ENCODE results near the gene PTPRE.
A peak's percentile ranks its signal among the peaks of the same experiment; 100 is the strongest.

Gene PTPRE, protein sequence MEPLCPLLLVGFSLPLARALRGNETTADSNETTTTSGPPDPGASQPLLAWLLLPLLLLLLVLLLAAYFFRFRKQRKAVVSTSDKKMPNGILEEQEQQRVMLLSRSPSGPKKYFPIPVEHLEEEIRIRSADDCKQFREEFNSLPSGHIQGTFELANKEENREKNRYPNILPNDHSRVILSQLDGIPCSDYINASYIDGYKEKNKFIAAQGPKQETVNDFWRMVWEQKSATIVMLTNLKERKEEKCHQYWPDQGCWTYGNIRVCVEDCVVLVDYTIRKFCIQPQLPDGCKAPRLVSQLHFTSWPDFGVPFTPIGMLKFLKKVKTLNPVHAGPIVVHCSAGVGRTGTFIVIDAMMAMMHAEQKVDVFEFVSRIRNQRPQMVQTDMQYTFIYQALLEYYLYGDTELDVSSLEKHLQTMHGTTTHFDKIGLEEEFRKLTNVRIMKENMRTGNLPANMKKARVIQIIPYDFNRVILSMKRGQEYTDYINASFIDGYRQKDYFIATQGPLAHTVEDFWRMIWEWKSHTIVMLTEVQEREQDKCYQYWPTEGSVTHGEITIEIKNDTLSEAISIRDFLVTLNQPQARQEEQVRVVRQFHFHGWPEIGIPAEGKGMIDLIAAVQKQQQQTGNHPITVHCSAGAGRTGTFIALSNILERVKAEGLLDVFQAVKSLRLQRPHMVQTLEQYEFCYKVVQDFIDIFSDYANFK

DNA sequence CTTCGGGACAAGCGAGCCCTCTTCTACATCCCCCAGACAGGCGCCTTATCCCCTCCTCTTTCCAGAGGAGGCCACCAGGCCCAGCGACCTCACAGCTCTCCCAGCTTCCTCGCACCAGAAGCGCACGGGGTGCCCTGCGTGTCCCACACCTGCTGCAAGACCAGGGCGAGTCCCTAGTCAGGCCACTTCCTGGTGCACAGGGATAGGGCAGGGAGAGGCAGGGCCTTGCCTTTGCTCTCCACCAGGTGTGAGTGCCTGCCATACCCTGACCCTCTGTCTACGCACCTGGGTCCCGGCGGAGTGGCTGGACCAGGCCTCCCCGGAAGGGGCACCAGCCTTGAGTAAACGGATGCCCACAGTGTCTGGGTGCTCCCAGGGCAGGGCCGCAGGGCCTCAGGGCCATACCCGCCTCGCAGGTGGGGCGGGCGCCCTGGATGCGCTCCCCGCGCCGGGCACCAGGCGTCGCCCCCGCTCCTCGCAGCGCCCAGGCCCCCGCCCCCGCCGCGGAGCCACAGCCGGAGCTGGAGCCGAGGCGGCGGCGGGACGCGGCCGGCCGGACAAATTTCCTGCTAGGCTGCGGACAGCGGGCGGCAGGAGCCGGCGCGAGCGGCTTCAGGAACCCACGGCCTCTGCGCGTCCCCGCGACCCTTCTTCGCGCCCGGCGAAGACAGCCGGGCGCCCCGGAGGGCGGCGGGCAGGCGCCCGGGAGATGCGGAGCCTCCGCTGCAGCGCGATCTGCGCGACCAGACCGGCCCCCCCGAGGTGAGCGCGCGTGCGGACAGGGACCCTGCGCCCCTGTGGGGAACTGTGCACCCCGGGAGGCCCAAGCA, at the start of gene PTPRE:
TSS of gene PTPRE (plus strand) at position 556 of the 830 bp plus-strand sequence. CDS start 133,779 bp downstream, outside the sequence.
- peak; percentile 93 for DNase-seq

DNA sequence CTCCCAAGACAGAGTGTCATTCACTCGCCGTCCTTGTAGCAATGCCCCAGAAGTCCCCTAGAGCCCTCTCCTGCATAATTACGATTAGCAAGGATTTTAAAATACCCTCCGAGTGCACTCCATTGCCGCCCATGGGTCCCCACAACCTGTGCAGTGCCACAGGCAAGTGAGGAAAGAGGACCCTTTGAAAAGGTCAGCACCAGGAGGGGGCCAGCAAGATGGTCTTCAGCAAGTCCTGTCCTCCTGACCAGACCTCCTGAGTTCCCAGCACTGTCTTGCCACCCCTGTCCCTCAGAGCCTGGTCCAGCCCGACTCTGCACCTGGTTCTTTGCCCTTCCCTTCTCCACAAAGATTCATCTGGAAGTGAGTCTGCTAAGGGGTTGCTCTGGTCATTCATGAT, 46.3 kb upstream of the PTPRE start:
- DNase-seq: no peak

DNA sequence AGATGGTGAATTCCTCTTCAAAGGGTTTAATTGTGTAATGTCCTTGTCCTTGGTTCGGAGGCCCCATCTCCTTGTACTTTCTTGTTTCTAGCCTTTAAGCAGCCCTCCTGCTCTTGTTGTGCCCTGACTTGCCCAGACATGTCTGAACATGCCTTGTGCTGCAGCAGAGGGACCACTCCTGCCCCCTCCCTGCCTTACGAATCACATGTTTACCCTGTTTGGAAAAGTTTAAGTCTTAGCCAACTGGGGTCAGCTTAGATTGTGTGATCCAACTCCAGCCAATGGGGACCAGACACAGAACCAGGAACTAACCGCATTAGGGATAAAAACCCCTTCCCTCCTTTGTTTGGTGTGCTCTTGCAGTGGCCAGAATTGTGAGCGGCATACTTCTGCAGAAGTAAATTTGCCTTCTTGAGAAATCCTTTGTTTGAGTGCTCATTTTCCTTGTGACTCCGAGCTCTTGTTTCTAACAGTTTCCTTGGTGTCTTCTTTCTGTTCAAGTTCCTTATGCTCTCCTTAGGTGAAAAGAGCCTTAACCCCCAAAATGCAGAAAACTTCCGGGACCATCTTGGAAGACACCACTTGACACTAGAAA, 43.6 kb upstream of the PTPRE start:
- no peak for DNase-seq

DNA sequence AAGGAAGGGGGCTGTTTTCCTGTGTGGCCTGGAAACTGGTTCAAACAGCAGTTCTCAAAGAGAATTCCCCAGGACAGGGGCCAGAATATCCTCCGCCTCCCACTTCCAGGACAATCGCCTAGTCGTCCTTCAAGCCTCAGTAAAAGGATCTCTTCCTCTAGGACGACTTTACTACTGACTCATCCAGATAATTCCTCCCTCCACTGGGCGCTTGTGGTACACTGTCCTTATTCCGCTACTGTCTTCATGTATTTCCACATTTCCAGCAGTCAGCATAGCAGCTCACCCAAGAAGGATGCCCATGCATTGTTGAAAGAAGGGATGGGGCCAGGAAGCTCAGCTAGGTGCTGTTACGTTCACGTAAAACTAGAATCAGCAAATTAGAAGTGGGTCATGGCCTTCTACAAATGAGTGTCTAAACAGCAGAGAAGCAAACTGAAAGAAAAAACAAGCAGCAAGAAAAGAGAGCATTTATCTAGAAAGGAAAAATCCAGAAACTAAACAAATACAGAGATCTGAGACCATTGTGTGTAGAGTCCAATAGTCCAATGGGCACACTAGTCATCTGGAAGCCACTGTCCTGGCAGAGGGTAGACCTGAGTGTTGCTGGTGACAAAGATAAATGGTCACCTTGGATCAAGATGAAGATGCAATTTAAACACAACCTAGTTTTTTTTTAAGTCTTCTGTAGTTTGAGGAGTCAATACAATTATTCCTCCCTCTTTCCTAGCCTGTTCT, 40.5 kb upstream of the PTPRE start:
- DNase-seq: no peak

DNA sequence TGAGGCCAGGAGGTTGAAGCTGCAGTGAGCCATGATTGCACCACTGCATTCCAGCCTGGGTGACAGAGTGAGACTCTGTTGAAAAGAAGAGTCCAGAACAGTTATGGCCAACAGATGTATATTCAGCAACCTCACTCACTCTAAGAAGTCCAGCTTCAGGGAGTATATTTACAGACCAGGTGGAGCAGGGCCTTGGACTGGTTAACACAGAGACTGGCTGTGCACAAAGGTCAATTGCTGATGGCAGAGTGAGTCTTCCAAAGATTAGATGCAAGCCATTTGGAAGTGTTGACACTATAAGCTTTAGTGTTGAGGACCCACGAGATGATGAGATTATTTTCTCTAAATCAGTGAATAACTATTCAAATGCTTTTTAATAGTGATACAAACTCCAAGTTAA, 39.1 kb upstream of the PTPRE start:
- DNase-seq: no peak

DNA sequence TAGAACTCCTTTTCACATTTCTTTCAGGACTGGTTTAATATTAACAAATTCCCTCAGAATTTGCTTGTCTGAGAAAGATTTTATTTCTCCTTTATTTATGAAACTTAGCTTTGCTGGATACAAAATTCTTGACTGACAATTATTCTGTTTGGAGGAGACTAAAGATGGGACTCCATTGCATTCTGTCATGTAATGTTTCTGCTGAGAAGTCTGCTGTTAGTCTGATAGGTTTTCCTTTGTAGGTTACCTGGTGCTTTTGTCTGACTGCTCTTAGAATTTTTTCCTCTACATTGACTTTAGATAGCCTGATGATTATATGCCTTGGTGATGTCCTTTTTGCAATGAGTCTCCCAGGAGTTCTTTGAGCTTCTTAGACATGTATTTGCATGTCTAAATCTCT, 37.6 kb upstream of the PTPRE start:
- no peak for DNase-seq

DNA sequence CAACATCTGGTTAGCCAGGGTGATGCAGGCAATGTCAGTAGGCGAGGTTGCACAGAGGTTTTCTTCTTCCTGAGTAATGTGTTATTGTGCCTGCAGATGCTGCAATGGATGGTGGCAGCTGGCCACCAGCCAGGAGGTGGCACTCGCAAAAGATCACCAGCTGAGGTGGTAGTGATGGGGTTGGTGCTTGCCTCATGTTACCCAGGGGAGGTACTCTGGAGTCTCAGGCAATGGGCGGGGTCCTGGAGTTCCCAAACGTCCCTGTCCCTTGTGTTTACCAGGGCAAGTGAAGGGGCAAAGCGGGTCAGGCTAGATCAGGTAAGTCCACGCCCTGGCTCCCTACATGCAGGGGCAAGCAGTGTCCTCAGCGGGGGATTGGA, 35.3 kb upstream of the PTPRE start:
- DNase-seq: no peak

DNA sequence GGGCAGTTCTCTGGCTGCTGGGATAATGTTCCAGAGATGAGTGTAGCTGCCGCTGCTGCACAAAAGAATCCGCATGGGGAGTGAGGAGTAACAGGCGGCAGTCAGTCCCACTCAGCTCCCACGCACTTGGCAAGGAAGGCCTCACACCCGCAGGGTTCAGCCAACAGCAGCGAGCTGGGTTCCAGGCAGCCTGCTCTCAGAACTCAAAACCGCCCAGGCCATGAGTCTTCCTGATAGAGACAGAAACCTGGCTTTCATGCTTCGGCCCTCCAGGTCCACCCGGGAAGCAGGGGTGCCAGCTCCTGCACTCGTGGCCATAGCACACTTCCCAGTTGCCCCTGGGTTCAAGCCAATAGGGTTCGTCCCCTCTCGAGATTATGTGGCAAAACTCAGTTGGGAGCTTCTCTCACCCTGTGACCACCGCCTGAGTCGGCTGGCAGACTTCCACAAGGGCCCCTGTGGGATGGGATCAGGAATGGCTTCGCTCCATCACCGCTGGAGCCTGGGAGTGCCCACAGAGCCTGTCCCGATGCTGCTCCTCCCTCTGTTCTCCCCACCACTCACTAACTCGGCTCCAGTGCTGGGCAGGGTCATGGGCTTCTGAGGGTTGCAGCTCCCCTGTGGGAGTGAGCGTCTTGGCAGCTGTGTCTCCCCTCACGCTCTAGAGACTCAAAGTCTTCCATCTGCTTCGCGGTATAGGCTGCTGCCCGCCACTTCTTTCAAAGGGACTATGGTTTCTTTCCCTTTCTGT, 34.7 kb upstream of the PTPRE start:
- DNase-seq: no peak

DNA sequence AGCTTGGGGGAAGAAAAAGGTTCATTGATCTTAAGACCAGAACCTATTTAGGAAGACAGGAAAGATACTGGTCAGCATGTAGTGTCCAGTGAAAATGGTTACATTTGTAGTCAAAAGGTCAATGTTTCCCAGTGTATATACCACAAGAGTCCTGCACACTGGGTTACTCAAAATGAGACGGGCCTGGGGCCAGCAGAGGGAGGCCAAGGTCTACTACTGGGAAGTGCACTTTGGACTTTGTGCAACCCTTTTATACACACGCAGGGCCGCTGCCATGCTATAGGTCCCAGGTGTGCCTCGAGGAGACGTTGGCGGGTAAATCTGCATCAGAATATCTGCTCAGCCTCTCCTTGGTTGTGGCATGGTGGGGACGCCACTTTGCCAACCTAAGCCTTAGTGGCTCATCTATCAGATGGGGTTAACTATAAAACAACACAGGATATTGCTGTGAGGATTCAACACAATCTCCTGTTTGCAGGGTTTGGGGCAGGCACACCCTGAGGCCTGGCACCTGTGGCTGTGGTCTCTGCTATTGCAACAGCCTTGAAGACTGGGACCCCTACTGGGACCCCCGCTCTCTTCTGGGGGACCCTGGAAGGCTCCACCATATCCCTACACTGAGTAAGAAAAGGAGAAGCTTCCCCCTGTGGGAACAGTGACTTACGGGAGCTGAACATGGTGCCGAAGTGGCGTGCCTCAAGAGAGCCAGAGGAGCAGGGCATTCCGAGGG, 33.9 kb upstream of the PTPRE start:
- DNase-seq: no peak

DNA sequence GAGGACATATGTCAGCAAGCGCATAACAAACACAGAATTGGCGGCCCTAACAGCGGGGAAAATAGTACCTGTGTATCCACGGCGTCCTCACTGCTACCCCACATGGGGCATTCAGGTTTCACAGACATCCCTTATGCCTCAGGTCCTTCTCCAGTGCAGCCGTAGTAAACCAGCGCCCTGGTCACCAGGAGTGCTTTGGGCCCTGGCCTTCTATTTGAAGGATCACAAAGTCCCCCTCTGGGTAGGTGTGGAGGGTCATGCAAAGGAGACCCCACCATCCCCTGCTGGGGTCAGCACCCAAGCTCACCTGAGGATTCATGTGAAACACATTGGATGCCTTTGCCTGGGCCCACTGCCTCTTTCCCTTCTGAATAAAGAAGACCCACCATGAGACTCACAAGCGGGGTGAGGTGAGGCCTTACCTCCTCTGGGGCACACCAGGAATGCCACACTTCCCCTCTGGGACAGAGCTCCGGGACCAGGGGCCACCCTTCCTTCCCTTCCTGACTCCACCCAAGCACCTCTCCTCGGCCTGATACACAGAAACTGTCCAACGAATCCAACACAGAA, 32.9 kb upstream of the PTPRE start:
- DNase-seq: no peak

DNA sequence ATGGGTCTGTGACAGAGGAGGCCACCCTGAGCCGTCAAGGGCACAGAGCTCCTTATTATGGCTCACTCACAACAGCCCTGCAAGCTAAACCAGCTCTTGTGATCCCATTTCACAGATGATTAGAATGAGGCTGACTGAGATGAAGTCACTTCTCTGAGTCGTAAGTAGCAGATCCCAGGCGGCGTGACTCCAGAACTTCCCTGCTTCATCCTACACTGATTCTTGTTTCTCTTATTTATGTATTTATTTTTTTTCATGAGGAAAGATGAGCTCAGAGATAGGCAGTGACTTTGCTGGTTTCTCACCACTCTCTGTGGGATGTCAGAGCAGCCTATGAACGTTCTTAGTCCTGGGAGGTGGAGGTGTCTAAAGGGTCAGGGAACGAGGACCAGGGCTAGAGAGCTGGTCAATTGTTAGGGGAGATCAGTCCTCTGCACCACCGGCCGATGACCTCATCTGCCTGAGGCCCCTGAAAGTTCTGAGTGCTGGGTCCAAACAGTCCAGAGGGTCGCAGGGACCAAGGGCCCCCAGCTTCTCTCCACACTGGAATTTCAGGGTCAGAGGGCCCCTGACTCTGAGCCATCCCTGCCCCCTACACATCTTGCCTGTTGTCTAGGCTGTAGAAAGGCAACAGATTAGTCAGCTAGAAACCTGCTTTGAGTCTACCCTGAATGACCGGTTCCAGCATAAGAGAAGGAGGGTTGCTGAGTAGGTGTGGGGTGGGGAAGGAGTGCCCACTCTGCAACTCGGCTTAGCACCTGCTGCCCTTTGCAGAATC, 32.0 kb upstream of the PTPRE start:
- DNase-seq: peak; percentile 59

DNA sequence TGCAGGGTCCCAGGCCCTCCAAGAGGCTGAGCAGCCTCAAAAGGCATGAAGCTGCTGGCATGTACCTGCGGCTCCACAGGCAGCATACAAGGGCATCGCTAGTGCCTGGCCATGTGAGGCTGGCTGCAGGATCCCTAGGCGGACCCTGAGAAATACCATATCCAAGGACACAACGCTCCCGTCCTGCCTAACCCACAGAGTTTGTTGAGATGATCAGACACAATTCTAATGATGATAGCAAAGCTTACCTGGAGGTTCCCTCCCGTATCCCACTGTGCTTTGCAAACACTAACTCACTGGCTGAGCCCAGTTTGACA, 31.5 kb upstream of the PTPRE start:
- DNase-seq: no peak

DNA sequence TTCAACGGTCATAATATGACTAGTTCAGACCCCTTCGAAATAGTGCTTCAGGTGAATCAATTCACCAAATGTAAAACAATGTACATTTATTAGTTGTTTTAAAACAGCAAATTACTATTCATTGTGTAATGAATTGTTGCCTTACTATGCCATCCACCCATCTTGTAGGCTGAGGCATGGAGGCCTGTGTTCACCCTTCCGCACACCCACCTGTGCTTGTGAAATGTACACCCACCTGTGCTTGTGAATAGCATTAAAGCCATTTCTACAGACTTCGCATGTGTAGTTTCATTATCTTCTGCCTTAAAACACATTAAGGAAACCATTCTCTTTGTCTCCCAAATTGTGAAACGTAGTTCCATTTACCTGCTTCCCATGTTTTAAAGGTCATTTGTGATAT, 31.0 kb upstream of the PTPRE start:
- no peak for DNase-seq

DNA sequence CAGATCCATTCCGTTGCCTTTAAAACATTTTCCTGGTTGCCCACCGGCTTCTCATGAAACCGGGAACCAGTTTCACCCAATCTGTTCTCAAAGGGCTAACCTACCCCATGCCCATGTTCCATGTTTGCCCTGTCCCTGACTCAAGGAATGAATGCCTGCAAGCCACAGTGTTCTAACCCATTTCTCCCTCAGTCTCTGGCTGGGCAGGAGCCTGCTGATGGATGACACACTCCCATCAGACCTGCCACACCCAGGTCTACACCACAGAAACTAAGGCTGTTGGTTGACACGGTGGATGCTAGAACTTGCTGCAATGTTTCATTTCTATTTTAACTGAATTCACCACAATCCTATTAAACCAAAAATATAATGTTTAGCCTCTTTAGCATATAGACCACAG, 29.8 kb upstream of the PTPRE start:
- no peak for DNase-seq

DNA sequence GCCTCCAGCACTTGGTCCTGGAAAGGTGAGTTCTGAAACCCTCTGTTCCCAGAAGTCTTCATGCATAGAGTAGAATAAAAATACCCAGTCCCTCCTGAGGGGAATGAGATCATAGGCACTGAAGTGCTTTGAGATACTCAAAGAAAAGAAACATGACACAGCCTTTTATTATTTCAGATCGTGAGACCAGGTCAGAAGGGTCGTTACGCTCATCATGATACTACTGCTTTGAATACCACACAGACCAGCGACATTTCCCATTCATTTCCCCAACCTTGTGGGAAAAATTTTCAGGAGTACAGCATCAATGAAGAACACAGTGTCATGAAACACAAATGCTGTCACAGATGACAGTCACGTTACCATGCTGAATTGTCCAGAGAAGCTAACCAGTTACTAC, 29.2 kb upstream of the PTPRE start:
- DNase-seq: no peak

DNA sequence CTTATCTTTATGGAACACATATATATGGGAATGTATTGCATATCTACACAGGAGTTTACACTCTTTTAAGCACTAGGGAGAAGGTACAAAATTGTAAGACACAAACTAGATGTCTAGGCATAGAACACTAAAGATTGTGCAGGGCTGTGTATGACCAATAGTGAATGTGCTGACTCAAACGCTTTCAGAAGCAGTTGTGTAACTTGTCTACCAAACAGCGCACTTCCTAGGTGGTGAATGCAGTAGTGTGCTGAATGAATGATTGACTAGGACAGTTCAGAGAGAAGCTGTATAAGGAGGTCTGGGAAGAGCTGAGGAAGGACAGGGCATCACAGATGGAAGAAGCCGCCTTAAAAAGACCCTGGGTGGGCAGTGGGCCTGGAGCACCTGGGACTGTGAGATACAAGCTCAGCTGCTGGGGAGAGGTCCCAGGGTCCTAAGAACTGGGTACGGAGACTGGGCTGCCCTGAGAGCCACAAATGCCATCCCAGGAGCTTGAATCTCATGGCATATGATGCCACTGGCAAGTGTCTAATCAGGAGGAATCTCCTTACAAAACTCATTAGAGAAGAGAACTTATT, 28.3 kb upstream of the PTPRE start:
- DNase-seq: peak; percentile 80

DNA sequence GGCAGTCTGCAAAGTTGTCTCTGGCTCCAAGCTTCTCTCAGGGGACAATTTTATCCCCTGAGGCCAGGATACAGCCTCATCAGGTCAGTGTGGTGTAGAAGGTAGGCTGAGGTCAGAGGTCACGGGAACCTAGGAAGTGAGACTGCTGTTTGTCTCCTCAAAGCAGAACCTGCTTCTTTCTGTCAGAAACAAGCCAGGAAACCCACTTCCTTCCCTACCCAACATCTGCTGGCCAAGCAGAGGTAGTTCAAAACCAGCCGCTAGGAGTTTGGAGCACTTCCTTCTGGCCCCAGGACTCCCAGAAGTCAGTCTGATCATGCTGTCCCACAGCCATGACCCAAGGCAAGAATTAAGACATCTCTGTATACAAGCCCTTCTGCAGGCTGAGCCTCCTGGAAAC, 26.3 kb upstream of the PTPRE start:
- peak; percentile 74 for DNase-seq

DNA sequence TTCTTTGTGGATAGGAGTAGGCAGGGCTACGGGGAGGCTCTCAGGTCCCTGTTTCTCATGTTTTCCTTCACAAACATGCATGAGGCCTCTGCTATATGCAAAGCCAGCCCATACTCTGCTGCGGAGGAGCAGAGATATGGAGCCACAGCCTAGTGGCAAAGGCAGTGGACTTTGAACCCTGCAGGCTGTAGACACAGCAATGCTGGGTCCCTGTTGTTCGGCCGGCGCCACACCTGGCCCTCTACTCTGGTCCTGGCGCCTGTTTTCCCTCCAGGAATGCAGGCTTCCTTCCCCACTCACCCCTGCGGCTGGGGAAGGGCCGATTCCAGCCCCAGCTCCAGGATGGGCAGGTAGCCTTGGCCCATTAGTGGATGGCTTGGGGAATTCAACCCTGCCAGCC, 25.6 kb upstream of the PTPRE start:
- no peak for DNase-seq

DNA sequence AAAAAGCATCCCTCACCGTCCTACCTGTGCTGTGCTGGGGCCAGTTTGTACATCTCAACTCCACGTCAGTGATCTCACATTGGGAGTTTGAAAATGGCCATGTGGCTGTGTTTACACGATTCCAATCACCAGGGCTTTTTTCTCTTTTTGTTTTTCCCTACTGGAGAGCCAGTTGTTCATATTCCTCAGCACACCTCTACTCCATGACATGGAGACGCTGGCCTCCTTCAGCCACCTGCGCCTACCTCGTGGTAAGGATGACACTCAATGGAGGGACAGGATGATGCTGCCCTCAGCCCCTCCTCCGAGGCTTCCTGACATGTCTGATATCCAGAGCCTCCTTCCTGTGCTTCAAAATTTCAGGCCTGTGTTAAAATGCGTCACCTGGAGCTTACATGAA, 24.5 kb upstream of the PTPRE start:
- DNase-seq: no peak

Data from suppressor macrophage treated with lipopolysaccharide for 4 hours (primary cell).